WTC11 (cell line): ENCODE results near the gene C1QTNF2.

Experiments used
- ATF1 ChIP-seq: sonication (generic); formaldehyde crosslinking; IDR thresholded peaks from 2 replicates; pipeline ENCODE4 v1.8.1; 2023; ENCODE audit warnings: mild to moderate bottlenecking, moderate library complexity, missing genetic modification reagents
- CTCF ChIP-seq: fragments of 200-600 bp; IDR thresholded peaks from 2 replicates; pipeline ENCODE4 v1.8.0; 2022; ENCODE audit warnings: antibody characterized with exemption
- E2F5 ChIP-seq: sonication (generic); formaldehyde crosslinking; IDR thresholded peaks from 2 replicates; pipeline ENCODE4 v1.8.1; 2022; ENCODE audit warnings: mild to moderate bottlenecking, moderate library complexity, missing genetic modification reagents
- NR2C2 ChIP-seq: sonication (generic); formaldehyde crosslinking; IDR thresholded peaks from 2 replicates; pipeline ENCODE4 v1.8.0; 2022; ENCODE audit warnings: mild to moderate bottlenecking, missing genetic modification reagents
- TEAD4 ChIP-seq: sonication (generic); formaldehyde crosslinking; IDR thresholded peaks from 2 replicates; pipeline ENCODE4 v1.8.0; 2022; ENCODE audit warnings: mild to moderate bottlenecking, missing genetic modification reagents
- USF2 ChIP-seq: sonication (generic); formaldehyde crosslinking; IDR thresholded peaks from 2 replicates; pipeline ENCODE4 v1.8.1; 2023; ENCODE audit warnings: mild to moderate bottlenecking, missing genetic modification reagents, moderate library complexity

- TF ChIP-seq E2F5 (CRISPR knock-in tag) (no peak), CTCF (no peak), TEAD4 (no peak), NR2C2 (CRISPR knock-in tag) (no peak), USF2 (CRISPR knock-in tag) (no peak), ATF1 (CRISPR knock-in tag) (no peak)
Observed at GRCh38 chr5:160395111-160395510, 24.7 kb upstream of the C1QTNF2 start.
